Left ventricle myocardium inferior (tissue), 1 donor: Measurements from ENCODE around the gene UBE2E2. TPM values are rescaled to one million over a fixed set of nuclear protein-coding genes. Genes with fewer than 3 reads are reported as not detected.

Experiments used
- DNase-seq: peaks from one replicate; pipeline ENCODE4 v3.0.0-alpha.2; 2020
- H3K27ac ChIP-seq: fragments of 200-600 bp; replicated peaks from 2 replicates; pipeline ENCODE4 v1.8.0; 2021
- H3K27me3 ChIP-seq: fragments of 200-600 bp; 2 replicates; pipeline ENCODE4 v1.8.0; 2021; ENCODE audit warnings: low read depth
- H3K36me3 ChIP-seq: fragments of 200-600 bp; 2 replicates; pipeline ENCODE4 v1.8.0; 2021
- H3K4me1 ChIP-seq: fragments of 200-600 bp; 2 replicates; pipeline ENCODE4 v1.8.0; 2021
- H3K4me3 ChIP-seq: fragments of 200-600 bp; 2 replicates; pipeline ENCODE4 v1.8.0; 2021; ENCODE audit warnings: mild to moderate bottlenecking, moderate library complexity
- H3K9me3 ChIP-seq: fragments of 200-600 bp; replicated peaks from 2 replicates; pipeline ENCODE4 v1.8.0; 2021
- CTCF ChIP-seq: fragments of 200-600 bp; IDR thresholded peaks from 2 replicates; pipeline ENCODE4 v1.8.0; 2021; ENCODE audit warnings: antibody characterized with exemption, mild to moderate bottlenecking, borderline replicate concordance
- intact Hi-C: fragments of 100-400 bp; cut with micrococcal nuclease; formaldehyde crosslinking; loops from one replicate; pipeline ENCODE4 v1.11.0; 2022
- total RNA-seq: library from RNA; stranded (reverse); fragmentation: NEBNext Ultra II Directional; extraction: Animal tissue kit (Norgen Biotek cat#: 25700); gene quantifications from one replicate; pipeline ENCODE4 v1.2.1, GENCODE V29; 2021
- donor health status: DM: no; HTN: yes; CAD: no; lungs with severe emphysema.

The UBE2E2 gene
- total RNA-seq, 1 donor from 2014 or later = 47.2 TPM

DNA sequence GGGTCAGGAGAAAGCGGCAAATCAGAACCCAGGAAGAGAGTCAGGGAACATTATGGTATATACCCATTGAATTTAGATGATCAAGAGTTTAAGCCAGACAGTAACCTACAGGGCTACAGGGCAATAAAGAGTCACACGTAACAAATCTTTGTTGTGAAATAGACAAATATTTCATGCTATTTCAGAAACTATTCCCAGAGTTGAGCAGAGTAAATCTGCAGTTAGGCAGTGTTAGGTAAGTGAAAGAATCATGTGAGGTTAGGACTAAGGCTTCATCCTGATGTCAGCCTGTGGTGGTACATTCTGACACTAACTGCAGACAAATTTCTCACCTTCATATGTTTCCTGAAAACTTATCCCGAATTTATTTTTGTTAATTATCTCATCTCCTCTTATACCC lies 153.0 kb downstream of the UBE2E2 start:
- no peak overlapping the region for H3K4me3 ChIP-seq
- no peaks in the 10 kb centered on the region for H3K36me3 ChIP-seq
- H3K9me3 ChIP-seq = no peaks in the 10 kb centered on the region
- intact Hi-C loops = no loop called here
- DNase-seq = no peak
- TF ChIP-seq CTCF = no peak
- no peak overlapping the region for H3K27ac ChIP-seq
- H3K4me1 ChIP-seq = peaks cover 6% of the 10 kb centered on the region
- H3K27me3 ChIP-seq = no peaks in the 10 kb centered on the region

DNA sequence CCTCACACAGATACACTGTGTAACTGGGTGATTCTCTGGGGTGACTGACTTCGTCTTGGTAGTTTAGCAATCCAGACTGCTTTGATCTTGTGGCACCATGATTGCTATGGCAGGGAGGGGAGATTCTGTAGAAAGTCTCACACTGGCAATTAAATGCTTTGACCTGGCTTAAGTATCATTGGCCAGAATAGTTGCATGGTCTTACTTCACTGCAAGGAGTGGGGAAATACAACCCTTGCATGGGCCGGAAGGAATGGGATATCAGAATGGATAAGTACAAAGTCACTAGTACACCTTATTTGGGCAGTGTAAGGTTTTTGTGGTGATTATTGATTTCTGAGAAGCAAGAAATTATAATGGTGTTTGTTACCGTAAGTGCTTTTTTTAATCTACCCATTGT lies 153.8 kb downstream of the UBE2E2 start:
- Histone ChIP-seq H3K27ac (no peak overlapping the region), H3K9me3 (no peaks in the 10 kb centered on the region), H3K4me3 (no peak overlapping the region), H3K27me3 (no peaks in the 10 kb centered on the region), H3K36me3 (no peaks in the 10 kb centered on the region), H3K4me1 (peaks cover 6% of the 10 kb centered on the region)
- DNase-seq = no peak
- no peak for TF ChIP-seq CTCF
- intact Hi-C loops = no loop called here

DNA sequence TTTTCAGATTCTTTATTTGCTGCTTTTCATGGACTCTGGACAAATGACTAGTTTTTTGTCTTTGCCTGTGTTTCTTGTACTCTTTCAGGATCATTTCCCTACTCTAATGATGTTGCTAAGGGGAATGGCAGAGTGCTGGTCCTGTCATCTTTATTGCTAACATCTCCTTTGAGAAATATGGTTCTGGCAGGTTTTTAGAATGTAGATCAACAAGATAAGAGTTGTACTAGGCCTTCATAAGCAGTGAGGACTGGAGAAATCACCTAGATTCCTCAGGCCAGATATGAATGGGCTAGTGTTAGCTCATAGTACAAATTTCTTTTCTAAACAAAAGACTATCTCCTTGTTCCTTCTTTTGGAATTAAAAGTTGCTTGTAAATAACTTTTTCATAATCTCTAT lies 156.0 kb downstream of the UBE2E2 start:
- intact Hi-C loops = no loop called here
- Histone ChIP-seq H3K9me3 (peaks cover 2% of the 10 kb centered on the region), H3K36me3 (no peaks in the 10 kb centered on the region), H3K27ac (no peak overlapping the region), H3K4me1 (peaks cover 6% of the 10 kb centered on the region), H3K4me3 (no peak overlapping the region), H3K27me3 (no peaks in the 10 kb centered on the region)
- no peak for TF ChIP-seq CTCF
- DNase-seq = no peak

DNA sequence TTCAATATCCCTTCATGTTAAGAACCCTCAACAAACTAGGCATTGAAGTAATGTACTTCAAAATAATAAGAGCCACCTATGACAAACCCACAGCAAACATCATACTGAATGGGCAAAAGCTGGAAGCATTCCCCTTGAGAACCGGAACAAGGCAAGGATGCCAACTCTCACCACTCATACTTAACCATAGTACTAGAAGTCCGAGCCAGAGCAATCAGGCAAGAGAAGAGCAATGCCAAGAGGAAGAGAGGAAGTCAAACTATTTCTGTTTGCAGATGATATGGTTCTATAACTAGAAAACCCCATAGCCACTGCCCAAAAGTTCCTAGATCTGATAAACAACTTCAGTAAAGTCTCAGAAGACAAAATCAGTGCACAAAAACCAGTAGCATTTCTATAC lies 161.9 kb downstream of the UBE2E2 start:
- no peak for TF ChIP-seq CTCF
- Histone ChIP-seq H3K4me1 (no peaks in the 10 kb centered on the region), H3K4me3 (no peak overlapping the region), H3K27ac (no peak overlapping the region), H3K36me3 (no peaks in the 10 kb centered on the region), H3K9me3 (peaks cover 13% of the 10 kb centered on the region), H3K27me3 (no peaks in the 10 kb centered on the region)
- intact Hi-C loops = no loop called here
- DNase-seq = no peak

- H3K27me3 ChIP-seq = no peaks in the 10 kb centered on the region
- no peaks in the 10 kb centered on the region for H3K36me3 ChIP-seq
- H3K4me1 ChIP-seq = no peaks in the 10 kb centered on the region
- H3K27ac ChIP-seq = no peak overlapping the region
- H3K4me3 ChIP-seq = no peak overlapping the region
- H3K9me3 ChIP-seq = peaks cover 13% of the 10 kb centered on the region
- TF ChIP-seq CTCF = no peak
- no peak for DNase-seq
- intact Hi-C loops = no loop called here
These were observed 165.6 kb downstream of the UBE2E2 start for GRCh38 chr3:23368731-23369130.

- Histone ChIP-seq H3K9me3 (no peaks in the 10 kb centered on the region), H3K27ac (no peak overlapping the region), H3K4me3 (no peak overlapping the region), H3K36me3 (no peaks in the 10 kb centered on the region), H3K4me1 (no peaks in the 10 kb centered on the region), H3K27me3 (no peaks in the 10 kb centered on the region)
- peak; percentile 21 for TF ChIP-seq CTCF
- intact Hi-C loops = no loop called here
- DNase-seq = no peak
These were observed 169.2 kb downstream of the UBE2E2 start for GRCh38 chr3:23372285-23372684.
